CD4-positive, alpha-beta memory T cell (primary cell): ENCODE results near the gene FAM151B. TPM values are rescaled to one million over a fixed set of nuclear protein-coding genes. Genes with fewer than 3 reads are reported as not detected.

Experiments
- CTCF ChIA-PET: fragments of 350-600 bp; sonication (Branson Sonifier 250); formaldehyde crosslinking; loops from one replicate; lab custom pipeline; 2021; ENCODE audit warnings: inconsistent platforms; ENCODE audit not compliant: partially characterized antibody; lab: Charles Lee
- POLR2A ChIA-PET: fragments of 350-600 bp; sonication (Branson Sonifier 250); formaldehyde crosslinking; loops from one replicate; lab custom pipeline; 2021; ENCODE audit not compliant: partially characterized antibody; lab: Charles Lee
- DNase-seq, 5 donors: peaks; one replicate each; pipeline versions ENCODE4 v3.0.0 to v3.0.0-alpha.2; 2020 to 2022; ENCODE audit warnings: mixed read lengths in 1 of 5
- H3K27ac ChIP-seq: one replicate; pipeline ENCODE4 v1.7.0; 2013; ENCODE audit warnings: low read depth, low read length
- H3K27me3 ChIP-seq: 2 replicates; pipeline ENCODE4 v1.7.0; 2013; ENCODE audit warnings: mild to moderate bottlenecking, low read length, moderate library complexity; ENCODE audit not compliant: insufficient read depth
- H3K36me3 ChIP-seq: 2 replicates; pipeline ENCODE4 v1.7.0; 2013; ENCODE audit warnings: mild to moderate bottlenecking, low read length, moderate library complexity; ENCODE audit not compliant: insufficient read depth
- H3K4me1 ChIP-seq: 2 replicates; pipeline ENCODE4 v1.7.0; 2013; ENCODE audit warnings: mild to moderate bottlenecking, low read length, moderate library complexity; ENCODE audit not compliant: insufficient read depth
- H3K4me3 ChIP-seq, 2 donors: one replicate each; pipeline ENCODE4 v1.7.0; 2013; ENCODE audit warnings: low read length in 2 of 2, mild to moderate bottlenecking in 1 of 2
- H3K9me3 ChIP-seq, 2 donors: one replicate each; pipeline ENCODE4 v1.7.0; 2013; ENCODE audit warnings: low read length in 2 of 2, control low read depth in 1 of 2; ENCODE audit not compliant: control insufficient read depth in 1 of 2
- H3K27ac Mint-ChIP-seq, 7 donors: one replicate each; pipeline ENCODE4 v1.8.0; 2020 to 2021; ENCODE audit warnings: mixed read lengths in 7 of 7, mild to moderate bottlenecking in 6 of 7, inconsistent platforms in 3 of 7, moderate library complexity in 3 of 7
- H3K27me3 Mint-ChIP-seq, 2 donors: one replicate each; pipeline ENCODE4 v1.8.0; 2020 to 2021; ENCODE audit warnings: mixed read lengths in 2 of 2
- H3K36me3 Mint-ChIP-seq, 2 donors: one replicate each; pipeline ENCODE4 v1.8.0; 2020 to 2021; ENCODE audit warnings: mixed read lengths in 2 of 2, inconsistent platforms in 1 of 2, mild to moderate bottlenecking in 1 of 2
- H3K4me1 Mint-ChIP-seq, 4 donors: one replicate each; pipeline ENCODE4 v1.8.0; 2020 to 2021; ENCODE audit warnings: mixed read lengths in 4 of 4, mild to moderate bottlenecking in 1 of 4
- H3K4me3 Mint-ChIP-seq, 8 donors: one replicate each; pipeline ENCODE4 v1.8.0; 2020 to 2021; ENCODE audit warnings: mixed read lengths in 8 of 8, mild to moderate bottlenecking in 7 of 8, moderate library complexity in 6 of 8, inconsistent platforms in 3 of 8
- H3K9me3 Mint-ChIP-seq, 8 donors: one replicate each; pipeline ENCODE4 v1.8.0; 2020 to 2021; ENCODE audit warnings: mixed read lengths in 8 of 8, mild to moderate bottlenecking in 5 of 8, inconsistent platforms in 3 of 8, moderate library complexity in 1 of 8
- intact Hi-C: fragments of 100-400 bp; cut with micrococcal nuclease; formaldehyde crosslinking; loops from one replicate; pipeline ENCODE4 v1.15.1; 2023
- polyA plus RNA-seq, 2 donors: library from polyadenylated mRNA; unstranded; fragments of 300-500 nt; fragmentation: Illumina TruSeq; gene quantifications; one replicate each; pipeline ENCODE4 v1.2.3, GENCODE V29; 2021
- total RNA-seq, 2 experiments: library from RNA; stranded (reverse); gene quantifications; one replicate each; pipeline ENCODE4 v1.2.3, GENCODE V29; 2021

FAM151B gene
- total RNA-seq (under 1 TPM; 0.39 to 0.47 TPM), polyA plus RNA-seq (under 1 TPM in 1 of 2 donors, not detected in 1; 0.16 TPM)

- H3K4me1 Mint-ChIP-seq, result peaks cover 7 to 20% (median 16%) of the 10 kb centered on the region in 4 donors
- DNase-seq, result peak; percentile 72 to 80 (median 78)
- no peaks in the 10 kb centered on the region for H3K9me3 ChIP-seq
- H3K4me1 ChIP-seq, result peaks cover 15% of the 10 kb centered on the region
- H3K27me3 Mint-ChIP-seq, result peaks cover 6 to 10% of the 10 kb centered on the region in 2 donors
- peak within 1 kb of the TSS; percentile 14 to 89 (median 56) for H3K27ac Mint-ChIP-seq
- H3K27ac ChIP-seq, result peak within 1 kb of the TSS; percentile 9
- H3K4me3 Mint-ChIP-seq, result peak within 1 kb of the TSS; percentile 72 to 90 (median 80)
- peaks cover 0 to 22% (median 4%) of the 10 kb centered on the region in 8 donors for H3K9me3 Mint-ChIP-seq
- peaks cover 3 to 10% of the 10 kb centered on the region in 2 donors for H3K36me3 Mint-ChIP-seq
- H3K4me3 ChIP-seq, result peak within 1 kb of the TSS in 1 of 2 donors; percentile 48
- intact Hi-C loops, result loop anchor here (1.0 to 10.0 kb wide), 2 partner anchors 166 to 817 kb away; partner anchors contain the start of genes DHFR, MSH3 and ZCCHC9
- ChIA-PET CTCF (no interaction called here), POLR2A (no interaction called here)
- H3K27me3 ChIP-seq, result no peaks in the 10 kb centered on the region
- no peaks in the 10 kb centered on the region for H3K36me3 ChIP-seq
Measured at GRCh38 chr5:80487829-80488721, at the start of gene FAM151B. TSS of gene FAM151B (plus strand) at chr5:80488100. CDS start at chr5:80488124, 24 bp downstream.

DNA sequence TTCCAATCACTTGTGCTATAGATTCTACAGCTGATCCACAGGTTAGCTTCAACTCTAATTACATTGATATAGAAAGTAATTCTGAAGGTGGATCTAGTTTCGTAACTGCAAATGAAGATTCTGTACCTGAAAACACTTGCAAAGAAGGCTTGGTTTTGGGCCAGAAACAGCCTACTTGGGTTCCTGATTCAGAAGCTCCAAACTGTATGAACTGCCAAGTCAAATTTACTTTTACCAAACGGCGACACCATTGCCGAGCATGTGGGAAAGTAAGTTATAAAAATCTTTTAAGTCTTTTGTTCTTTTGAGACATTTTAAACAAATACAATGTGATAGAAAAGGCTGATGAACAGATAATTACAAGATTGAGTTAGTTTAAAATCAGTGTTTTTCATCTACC, 49.2 kb upstream of the FAM151B start:
- intact Hi-C loops, result no loop called here
- H3K4me1 Mint-ChIP-seq, result peaks cover 0 to 1% (median 0%) of the 10 kb centered on the region in 4 donors
- Histone ChIP-seq H3K4me3 (no peak overlapping the region), H3K36me3 (peaks cover 21% of the 10 kb centered on the region), H3K9me3 (no peaks in the 10 kb centered on the region), H3K4me1 (no peaks in the 10 kb centered on the region), H3K27me3 (no peaks in the 10 kb centered on the region), H3K27ac (no peak overlapping the region)
- no peaks in the 10 kb centered on the region for H3K9me3 Mint-ChIP-seq
- H3K27ac Mint-ChIP-seq, result no peak overlapping the region
- H3K36me3 Mint-ChIP-seq, result peaks cover 49 to 55% of the 10 kb centered on the region in 2 donors
- no peaks in the 10 kb centered on the region for H3K27me3 Mint-ChIP-seq
- no peak for DNase-seq
- ChIA-PET POLR2A (no interaction called here), CTCF (no interaction called here)
- H3K4me3 Mint-ChIP-seq, result no peak overlapping the region

DNA sequence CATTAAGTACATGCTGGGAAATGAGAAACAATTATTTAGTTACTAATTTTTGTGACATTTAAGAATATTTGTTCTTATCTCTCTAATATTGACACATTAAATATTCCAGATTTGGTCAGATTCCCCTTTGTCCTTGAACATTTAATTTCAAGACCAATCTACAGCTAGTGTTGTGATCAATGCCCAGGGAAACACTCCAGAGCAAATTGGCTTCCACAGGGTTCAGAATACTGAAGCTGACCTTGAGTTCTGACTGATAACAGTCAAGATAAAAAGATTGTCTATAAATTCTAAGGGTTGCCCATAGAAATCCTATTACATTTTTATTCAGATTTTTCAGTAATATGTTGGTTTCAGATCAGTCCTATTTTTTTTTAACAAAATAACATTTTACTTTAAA, 48.7 kb upstream of the FAM151B start:
- H3K9me3 Mint-ChIP-seq, result no peaks in the 10 kb centered on the region
- Histone ChIP-seq H3K36me3 (peaks cover 21% of the 10 kb centered on the region), H3K4me3 (no peak overlapping the region), H3K4me1 (no peaks in the 10 kb centered on the region), H3K27me3 (no peaks in the 10 kb centered on the region), H3K27ac (no peak overlapping the region), H3K9me3 (no peaks in the 10 kb centered on the region)
- peaks cover 49 to 55% of the 10 kb centered on the region in 2 donors for H3K36me3 Mint-ChIP-seq
- no peak overlapping the region for H3K27ac Mint-ChIP-seq
- H3K4me3 Mint-ChIP-seq, result no peak overlapping the region
- CTCF ChIA-PET, result no interaction called here
- intact Hi-C loops, result no loop called here
- H3K27me3 Mint-ChIP-seq, result no peaks in the 10 kb centered on the region
- no peak for DNase-seq
- POLR2A ChIA-PET, result no interaction called here
- peaks cover 0 to 1% (median 0%) of the 10 kb centered on the region in 4 donors for H3K4me1 Mint-ChIP-seq

- Mint-ChIP-seq H3K4me1 (peaks cover 0 to 1% (median 0%) of the 10 kb centered on the region in 4 donors), H3K4me3 (no peak overlapping the region), H3K9me3 (no peaks in the 10 kb centered on the region), H3K36me3 (peaks cover 39 to 50% of the 10 kb centered on the region in 2 donors), H3K27ac (no peak overlapping the region), H3K27me3 (no peaks in the 10 kb centered on the region)
- ChIA-PET CTCF (interaction anchor here (0.6 to 1.2 kb wide), 2 partner anchors 38 to 81 kb away, joined by 3 to 4 read pairs; no protein-coding TSS in a partner anchor), POLR2A (no interaction called here)
- Histone ChIP-seq H3K4me1 (no peaks in the 10 kb centered on the region), H3K27me3 (no peaks in the 10 kb centered on the region), H3K4me3 (no peak overlapping the region), H3K27ac (no peak overlapping the region), H3K36me3 (peaks cover 11% of the 10 kb centered on the region), H3K9me3 (no peaks in the 10 kb centered on the region)
- intact Hi-C loops, result no loop called here
- no peak for DNase-seq
Measured at GRCh38 chr5:80442742-80443141, 45.2 kb upstream of the FAM151B start.

- ChIA-PET CTCF (no interaction called here), POLR2A (no interaction called here)
- Mint-ChIP-seq H3K9me3 (no peaks in the 10 kb centered on the region), H3K27ac (no peak overlapping the region), H3K4me1 (no peaks in the 10 kb centered on the region), H3K36me3 (peaks cover 36 to 49% of the 10 kb centered on the region in 2 donors), H3K27me3 (no peaks in the 10 kb centered on the region), H3K4me3 (no peak overlapping the region)
- no peaks in the 10 kb centered on the region for H3K9me3 ChIP-seq
- intact Hi-C loops, result no loop called here
- H3K4me1 ChIP-seq, result no peaks in the 10 kb centered on the region
- no peak overlapping the region for H3K27ac ChIP-seq
- no peak overlapping the region for H3K4me3 ChIP-seq
- peaks cover 23% of the 10 kb centered on the region for H3K36me3 ChIP-seq
- DNase-seq, result no peak
- no peaks in the 10 kb centered on the region for H3K27me3 ChIP-seq
Measured at GRCh38 chr5:80453366-80453765, 34.5 kb upstream of the FAM151B start.

GRCh38 chr5:80463269-80463668, 24.6 kb upstream of the FAM151B start:
- ChIA-PET CTCF (no interaction called here), POLR2A (no interaction called here)
- H3K9me3 ChIP-seq, result no peaks in the 10 kb centered on the region
- H3K36me3 ChIP-seq, result no peaks in the 10 kb centered on the region
- Mint-ChIP-seq H3K27me3 (no peaks in the 10 kb centered on the region), H3K9me3 (peaks cover 2 to 43% (median 30%) of the 10 kb centered on the region in 8 donors), H3K27ac (no peak overlapping the region), H3K36me3 (peaks cover 79 to 89% of the 10 kb centered on the region in 2 donors), H3K4me3 (peak overlapping the region in 1 of 8 donors; percentile 17), H3K4me1 (no peaks in the 10 kb centered on the region)
- H3K4me1 ChIP-seq, result no peaks in the 10 kb centered on the region
- H3K4me3 ChIP-seq, result no peak overlapping the region
- DNase-seq, result no peak
- no peaks in the 10 kb centered on the region for H3K27me3 ChIP-seq
- H3K27ac ChIP-seq, result no peak overlapping the region
- intact Hi-C loops, result no loop called here

DNA sequence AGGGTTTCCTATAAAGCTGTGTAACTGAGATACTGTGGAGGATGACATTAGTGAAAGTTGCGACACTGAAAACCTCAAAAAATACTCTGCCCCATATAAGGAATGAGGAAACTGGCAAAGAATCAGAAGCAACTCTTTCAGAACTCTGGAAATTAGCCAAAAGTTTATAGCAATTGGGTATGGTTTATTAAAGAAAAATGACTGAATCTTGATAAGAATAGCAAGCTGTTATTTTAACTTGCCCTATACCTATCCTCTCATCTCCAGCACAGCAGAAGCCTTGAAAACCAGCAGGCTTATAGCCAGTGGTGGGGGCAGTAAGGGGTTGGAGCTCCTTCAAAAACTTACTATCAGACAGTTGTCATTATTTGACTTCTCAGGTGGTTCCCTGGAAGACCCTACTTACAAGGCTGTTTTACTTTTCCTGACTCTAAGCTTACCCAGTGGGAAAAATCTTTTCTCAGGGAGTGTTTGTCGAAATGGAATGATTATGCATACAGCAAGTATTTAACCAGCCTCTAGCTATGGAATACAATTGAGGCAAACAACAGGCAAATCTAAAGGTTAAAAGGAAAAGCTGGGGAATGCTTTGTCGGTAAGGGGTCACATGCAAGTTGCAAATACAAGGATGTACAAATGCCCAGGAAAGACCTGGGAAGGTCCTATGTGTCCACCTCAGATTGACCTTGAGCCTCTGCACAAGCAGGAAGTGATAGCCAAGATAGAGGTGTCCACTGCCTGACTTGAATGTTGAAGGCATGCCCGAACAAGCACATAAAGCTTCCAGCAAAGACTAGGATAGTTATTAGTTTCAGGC, 21.0 kb upstream of the FAM151B start:
- Histone ChIP-seq H3K4me1 (no peaks in the 10 kb centered on the region), H3K9me3 (no peaks in the 10 kb centered on the region), H3K4me3 (no peak overlapping the region), H3K36me3 (no peaks in the 10 kb centered on the region), H3K27ac (no peak overlapping the region), H3K27me3 (no peaks in the 10 kb centered on the region)
- no peaks in the 10 kb centered on the region for H3K4me1 Mint-ChIP-seq
- H3K36me3 Mint-ChIP-seq, result peaks cover 76 to 90% of the 10 kb centered on the region in 2 donors
- DNase-seq, result no peak
- intact Hi-C loops, result no loop called here
- H3K9me3 Mint-ChIP-seq, result peaks cover 2 to 64% (median 48%) of the 10 kb centered on the region in 8 donors
- H3K4me3 Mint-ChIP-seq, result no peak overlapping the region
- POLR2A ChIA-PET, result no interaction called here
- H3K27me3 Mint-ChIP-seq, result no peaks in the 10 kb centered on the region
- no peak overlapping the region for H3K27ac Mint-ChIP-seq
- CTCF ChIA-PET, result interaction anchor here (1.1 to 2.2 kb wide), 2 partner anchors 14 to 383 kb away, joined by 3 to 10 read pairs; no protein-coding TSS in a partner anchor
